Suprapubic skin (tissue), 4 donors: ENCODE measurements around the gene WIPF2. TPM values are rescaled to one million over a fixed set of nuclear protein-coding genes. Genes with fewer than 3 reads are reported as not detected.

ENCODE experiments used
- DNase-seq, 2 donors: peaks; one replicate each; pipeline ENCODE4 v3.0.0-alpha.2; 2019; ENCODE audit warnings: low spot score in 2 of 2
- H3K27ac ChIP-seq: fragments of 200-600 bp; sonication (generic); one replicate; pipeline ENCODE4 v1.5.1; 2019
- H3K27me3 ChIP-seq: fragments of 200-600 bp; sonication (generic); one replicate; pipeline ENCODE4 v1.5.1; 2019
- H3K36me3 ChIP-seq: fragments of 200-600 bp; sonication (generic); one replicate; pipeline ENCODE4 v1.5.1; 2019
- H3K4me1 ChIP-seq: fragments of 200-600 bp; sonication (generic); one replicate; pipeline ENCODE4 v1.5.1; 2019
- H3K4me3 ChIP-seq: fragments of 200-600 bp; sonication (generic); one replicate; pipeline ENCODE4 v1.5.1; 2019; ENCODE audit warnings: mild to moderate bottlenecking
- H3K9me3 ChIP-seq: fragments of 200-600 bp; sonication (generic); one replicate; pipeline ENCODE4 v1.5.1; 2019
- CTCF ChIP-seq, 2 donors: fragments of 200-600 bp in 1 of 2; fragments of 450-650 bp in 1 of 2; sonication (generic) in 1 of 2; IDR thresholded peaks; one replicate each; pipeline ENCODE4 v1.5.1; 2016 to 2019; ENCODE audit warnings: antibody characterized with exemption in 2 of 2, mild to moderate bottlenecking in 1 of 2, moderate library complexity in 1 of 2
- EP300 ChIP-seq: sonication (generic); formaldehyde crosslinking; IDR thresholded peaks from one replicate; pipeline ENCODE4 v1.6.1; 2017; ENCODE audit warnings: antibody characterized with exemption
- POLR2A ChIP-seq, 2 donors: fragments of 450-650 bp; IDR thresholded peaks; one replicate each; pipeline ENCODE4 v1.6.1; 2017; ENCODE audit warnings: antibody characterized with exemption in 2 of 2, mild to moderate bottlenecking in 2 of 2, moderate library complexity in 2 of 2
- POLR2AphosphoS5 ChIP-seq, 3 donors: sonication (generic); formaldehyde crosslinking; IDR thresholded peaks; one replicate each; pipeline ENCODE4 v1.6.1; 2017; ENCODE audit warnings: antibody characterized with exemption in 3 of 3
- WGBS: methylation state at CpG from one replicate; pipeline ENCODE4 v1.1.5; 2018; 5-methylcytosine and 5-hydroxymethylcytosine counted together
- total RNA-seq, 4 donors: library from RNA; depleted of rRNA; stranded (reverse); fragments of >200 nt; gene quantifications; one replicate each; pipeline ENCODE4 v1.1.0, GENCODE V29; 2016

WIPF2 gene
- total RNA-seq, 4 donors from 2014 or later: 18.2 to 25.5 (median 21.6) TPM

- Histone ChIP-seq H3K27ac (no peak overlapping the region), H3K36me3 (peaks cover 41% of the 10 kb centered on the region), H3K4me3 (no peak overlapping the region), H3K9me3 (no peaks in the 10 kb centered on the region), H3K27me3 (no peaks in the 10 kb centered on the region), H3K4me1 (peaks cover 26% of the 10 kb centered on the region)
- no peak for TF ChIP-seq POLR2A (IDR thresholded peaks at IDR 0.05)
- no peak for TF ChIP-seq CTCF (IDR thresholded peaks at IDR 0.05)
- TF ChIP-seq POLR2AphosphoS5 (IDR thresholded peaks at IDR 0.05): no peak
- no peak for TF ChIP-seq EP300
- 88% methylated on average over 1 of the region's 1 CpG for WGBS
- no peak for DNase-seq
Measured at GRCh38 chr17:40174514-40174913, 44.6 kb upstream of the WIPF2 start.

- H3K27me3 ChIP-seq: no peaks in the 10 kb centered on the region
- no peak for DNase-seq
- peak overlapping the region; percentile 88 for H3K27ac ChIP-seq
- no peak for TF ChIP-seq POLR2A (IDR thresholded peaks at IDR 0.05)
- no peak for TF ChIP-seq CTCF (IDR thresholded peaks at IDR 0.05)
- 67% methylated on average over 7 of the region's 7 CpGs for WGBS
- no peaks in the 10 kb centered on the region for H3K9me3 ChIP-seq
- H3K36me3 ChIP-seq: peaks cover 26% of the 10 kb centered on the region
- no peak overlapping the region for H3K4me3 ChIP-seq
- H3K4me1 ChIP-seq: peaks cover 35% of the 10 kb centered on the region
Measured at GRCh38 chr17:40175928-40176753, 43.0 kb upstream of the WIPF2 start.

GRCh38 chr17:40176754-40177110 is 42.4 kb upstream of the WIPF2 start:
- H3K4me1 ChIP-seq: peaks cover 41% of the 10 kb centered on the region
- peak overlapping the region; percentile 88 for H3K27ac ChIP-seq
- H3K4me3 ChIP-seq: peak overlapping the region; percentile 67
- peak in 1 of 2 donors; percentile 78 for DNase-seq
- H3K27me3 ChIP-seq: no peaks in the 10 kb centered on the region
- WGBS: 50% methylated on average over 2 of the region's 2 CpGs
- H3K36me3 ChIP-seq: peaks cover 20% of the 10 kb centered on the region
- H3K9me3 ChIP-seq: no peaks in the 10 kb centered on the region
- TF ChIP-seq POLR2A (IDR thresholded peaks at IDR 0.05) (no peak), EP300 (no peak), POLR2AphosphoS5 (IDR thresholded peaks at IDR 0.05) (peak in 1 of 3 donors; percentile 31)

- WGBS: 0% methylated on average over 53 of the region's 57 CpGs
- H3K4me3 ChIP-seq: peak within 1 kb of the TSS; percentile 67
- peak; percentile 88 to 90 for DNase-seq
- peaks cover 47% of the 10 kb centered on the region for H3K4me1 ChIP-seq
- peaks cover 14% of the 10 kb centered on the region for H3K36me3 ChIP-seq
- no peaks in the 10 kb centered on the region for H3K9me3 ChIP-seq
- peak within 1 kb of the TSS; percentile 88 for H3K27ac ChIP-seq
- no peaks in the 10 kb centered on the region for H3K27me3 ChIP-seq
- TF ChIP-seq CTCF (IDR thresholded peaks at IDR 0.05) (no peak), EP300 (no peak), POLR2A (IDR thresholded peaks at IDR 0.05) (no peak), POLR2AphosphoS5 (IDR thresholded peaks at IDR 0.05) (no peak)
Measured at GRCh38 chr17:40177275-40177874, 41.7 kb upstream of the WIPF2 start, which contains the start of gene RAPGEFL1. Gene RAPGEFL1, plus strand, starts transcription at chr17:40177470. Its CDS starts 392 bp downstream, at chr17:40177862.

- Histone ChIP-seq H3K4me1 (peaks cover 50% of the 10 kb centered on the region), H3K27me3 (no peaks in the 10 kb centered on the region), H3K27ac (peak overlapping the region; percentile 88), H3K4me3 (peak overlapping the region; percentile 67), H3K9me3 (no peaks in the 10 kb centered on the region), H3K36me3 (peaks cover 9% of the 10 kb centered on the region)
- DNase-seq: no peak
- no peak for TF ChIP-seq EP300
- no peak for TF ChIP-seq POLR2A (IDR thresholded peaks at IDR 0.05)
- TF ChIP-seq POLR2AphosphoS5 (IDR thresholded peaks at IDR 0.05): no peak
- no peak for TF ChIP-seq CTCF (IDR thresholded peaks at IDR 0.05)
- WGBS: 31% methylated on average over 6 of the region's 46 CpGs
Measured at GRCh38 chr17:40178021-40178601, 41.0 kb upstream of the WIPF2 start.
